Mucosa of rectum (tissue), 2 donors: ENCODE results near the gene OSBPL5.

Experiments used
- H3K27ac ChIP-seq, 2 donors: one replicate each; pipeline ENCODE4 v1.7.0; 2013; ENCODE audit warnings: inconsistent platforms in 2 of 2, low read depth in 2 of 2, low read length in 2 of 2
- H3K27me3 ChIP-seq, 2 donors: one replicate each; pipeline ENCODE4 v1.7.0; 2013; ENCODE audit warnings: low read length in 2 of 2; ENCODE audit not compliant: control insufficient read depth in 2 of 2, insufficient read depth in 2 of 2
- H3K36me3 ChIP-seq, 2 donors: one replicate each; pipeline ENCODE4 v1.7.0; 2013; ENCODE audit warnings: low read length in 2 of 2; ENCODE audit not compliant: control insufficient read depth in 2 of 2, insufficient read depth in 2 of 2
- H3K4me1 ChIP-seq, 2 donors: one replicate each; pipeline ENCODE4 v1.7.0; 2013; ENCODE audit warnings: low read length in 2 of 2, mild to moderate bottlenecking in 1 of 2; ENCODE audit not compliant: control insufficient read depth in 2 of 2, insufficient read depth in 2 of 2
- H3K4me3 ChIP-seq, 2 donors: one replicate each; pipeline ENCODE4 v1.7.0; 2013; ENCODE audit warnings: low read length in 2 of 2
- H3K9ac ChIP-seq, 2 donors: one replicate each; pipeline ENCODE4 v1.7.0; 2013; ENCODE audit warnings: low read length in 2 of 2, low read depth in 1 of 2, mild to moderate bottlenecking in 1 of 2
- H3K9me3 ChIP-seq, 2 donors: one replicate each; pipeline ENCODE4 v1.7.0; 2013; ENCODE audit warnings: low read length in 2 of 2; ENCODE audit not compliant: control insufficient read depth in 2 of 2
- donor health status: healthy.
- donor health status: Normal muscosa, but diverticular disease.

The OSBPL5 gene

DNA sequence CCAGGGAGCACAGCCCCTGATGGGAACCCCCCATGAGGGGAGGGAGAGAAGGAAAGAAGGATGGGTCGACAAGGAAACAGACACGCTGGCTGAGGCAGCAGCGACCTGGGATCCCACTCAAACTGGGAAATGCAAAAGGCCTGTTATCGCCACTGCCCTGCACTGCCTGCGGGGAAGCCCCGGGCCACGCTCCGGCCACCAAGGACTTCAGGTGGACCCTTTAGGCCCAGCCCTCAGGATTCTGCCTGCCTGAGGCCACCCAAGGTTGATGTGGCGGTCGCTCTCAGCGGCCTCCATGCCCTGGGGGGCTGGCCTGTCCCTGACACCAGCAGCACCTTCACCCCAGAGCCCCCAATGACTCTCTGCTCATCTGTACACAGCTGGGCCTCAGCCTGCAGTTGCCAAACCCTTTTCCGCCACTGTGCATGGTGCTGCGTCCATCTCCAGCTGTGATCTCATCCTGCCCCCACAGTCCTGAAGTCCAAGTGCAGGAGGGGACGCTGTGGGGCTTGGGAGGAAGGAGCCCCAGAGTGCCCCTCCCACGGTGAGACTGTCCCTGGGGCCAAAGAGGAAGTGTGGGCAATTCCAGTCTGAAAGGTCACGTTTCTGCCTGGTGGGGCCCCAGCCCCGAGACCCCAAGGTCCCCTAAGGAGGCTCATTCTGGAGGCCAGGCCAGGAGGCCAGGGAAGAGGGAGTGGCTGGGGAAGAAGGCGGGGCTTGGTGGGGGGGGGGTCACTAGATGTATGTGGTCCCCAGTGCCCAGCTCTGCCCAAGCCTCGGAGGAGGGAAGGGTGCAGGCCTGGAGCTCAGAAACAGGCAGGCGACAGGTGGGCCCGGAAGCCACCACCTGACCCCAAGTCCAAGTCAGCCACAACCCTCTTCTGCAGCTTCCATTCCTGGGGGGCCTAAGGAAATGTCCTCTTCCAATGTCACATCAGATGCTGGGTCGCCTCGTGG is 31.6 kb downstream of the OSBPL5 start:
- Histone ChIP-seq H3K27ac (no peak overlapping the region), H3K9me3 (no peaks in the 10 kb centered on the region), H3K9ac (no peak overlapping the region), H3K4me1 (peaks cover 3 to 4% of the 10 kb centered on the region in 2 donors), H3K27me3 (no peaks in the 10 kb centered on the region), H3K4me3 (no peak overlapping the region), H3K36me3 (no peaks in the 10 kb centered on the region)

DNA sequence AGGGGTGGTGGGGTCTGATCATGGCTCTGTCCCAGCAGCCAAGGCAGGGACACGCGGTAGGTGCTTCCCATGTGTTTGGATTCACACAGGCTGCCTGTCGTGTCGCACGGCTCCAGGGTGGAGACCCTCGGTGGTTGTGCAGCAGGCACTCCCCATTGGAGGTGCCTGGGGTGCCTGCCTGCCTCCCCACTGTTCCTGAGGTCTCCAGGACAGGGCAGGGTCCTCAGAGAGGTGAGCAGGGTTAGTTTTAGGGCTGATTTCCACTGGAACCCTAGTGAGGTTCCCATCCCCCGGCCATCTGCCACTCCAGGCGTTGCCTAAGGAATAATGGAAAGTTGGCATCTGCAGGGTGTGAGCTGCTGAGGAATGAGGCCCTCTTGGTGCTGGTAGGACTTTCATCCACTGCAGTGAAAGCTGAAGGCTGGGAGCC is 32.3 kb downstream of the OSBPL5 start:
- Histone ChIP-seq H3K36me3 (no peaks in the 10 kb centered on the region), H3K27ac (no peak overlapping the region), H3K27me3 (no peaks in the 10 kb centered on the region), H3K9ac (no peak overlapping the region), H3K4me3 (no peak overlapping the region), H3K9me3 (no peaks in the 10 kb centered on the region), H3K4me1 (peaks cover 2 to 3% of the 10 kb centered on the region in 2 donors)

DNA sequence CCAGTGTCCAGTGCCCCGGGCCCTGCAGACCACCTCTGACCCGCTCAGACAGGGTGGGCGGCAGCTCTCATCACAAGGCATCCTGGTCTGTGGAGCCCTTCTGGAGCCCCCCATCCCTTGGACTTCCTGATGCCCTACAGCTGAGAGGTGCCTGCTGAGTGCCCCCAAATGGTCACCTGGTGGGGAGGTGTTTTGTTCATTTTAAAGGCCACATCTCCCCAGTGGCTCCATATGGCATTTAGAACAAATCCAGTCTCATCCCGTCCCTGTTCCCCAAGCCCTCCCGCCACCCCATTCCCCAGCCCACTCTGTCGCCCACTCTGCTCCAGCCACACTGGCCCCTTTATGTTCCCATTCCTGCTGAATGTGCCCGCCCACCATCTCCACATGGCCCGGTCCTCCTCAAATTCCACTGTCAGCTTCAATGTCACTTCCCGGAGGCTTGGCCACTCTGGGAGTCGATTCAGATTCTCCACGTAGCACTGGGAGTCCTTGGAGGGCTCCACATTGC is 32.8 kb downstream of the OSBPL5 start:
- Histone ChIP-seq H3K4me3 (no peak overlapping the region), H3K4me1 (peaks cover 2 to 3% of the 10 kb centered on the region in 2 donors), H3K36me3 (no peaks in the 10 kb centered on the region), H3K27me3 (no peaks in the 10 kb centered on the region), H3K27ac (no peak overlapping the region), H3K9ac (no peak overlapping the region), H3K9me3 (no peaks in the 10 kb centered on the region)

DNA sequence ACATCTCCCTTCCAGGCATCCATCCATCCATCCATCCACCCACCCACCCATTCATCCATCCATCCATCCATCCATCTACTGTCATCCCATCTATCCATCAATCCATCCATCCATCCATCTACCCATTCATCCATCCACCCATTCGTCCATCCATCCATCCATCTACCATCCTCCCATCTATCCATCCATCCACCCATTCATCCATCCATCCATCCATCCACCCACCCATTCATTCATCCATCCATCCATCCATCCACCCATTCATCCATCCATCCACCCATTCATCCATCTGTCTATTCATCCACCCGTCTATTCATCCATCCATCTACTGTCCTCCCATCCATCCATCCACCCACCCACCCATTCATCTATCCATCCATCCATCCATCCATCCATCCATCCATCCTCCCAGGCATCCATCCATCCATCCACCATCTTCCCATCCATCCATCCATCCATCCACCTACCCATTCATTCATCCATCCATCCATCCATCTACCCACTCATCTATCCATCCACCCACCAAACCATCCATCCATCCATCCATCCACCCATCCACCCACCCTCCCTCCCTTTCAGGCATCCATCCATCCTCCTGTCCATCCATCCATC is 33.7 kb downstream of the OSBPL5 start:
- H3K27ac ChIP-seq, result no peak overlapping the region
- no peaks in the 10 kb centered on the region for H3K27me3 ChIP-seq
- peaks cover 9 to 11% of the 10 kb centered on the region in 2 donors for H3K4me1 ChIP-seq
- H3K9me3 ChIP-seq, result no peaks in the 10 kb centered on the region
- no peaks in the 10 kb centered on the region for H3K36me3 ChIP-seq
- no peak overlapping the region for H3K4me3 ChIP-seq
- no peak overlapping the region for H3K9ac ChIP-seq

DNA sequence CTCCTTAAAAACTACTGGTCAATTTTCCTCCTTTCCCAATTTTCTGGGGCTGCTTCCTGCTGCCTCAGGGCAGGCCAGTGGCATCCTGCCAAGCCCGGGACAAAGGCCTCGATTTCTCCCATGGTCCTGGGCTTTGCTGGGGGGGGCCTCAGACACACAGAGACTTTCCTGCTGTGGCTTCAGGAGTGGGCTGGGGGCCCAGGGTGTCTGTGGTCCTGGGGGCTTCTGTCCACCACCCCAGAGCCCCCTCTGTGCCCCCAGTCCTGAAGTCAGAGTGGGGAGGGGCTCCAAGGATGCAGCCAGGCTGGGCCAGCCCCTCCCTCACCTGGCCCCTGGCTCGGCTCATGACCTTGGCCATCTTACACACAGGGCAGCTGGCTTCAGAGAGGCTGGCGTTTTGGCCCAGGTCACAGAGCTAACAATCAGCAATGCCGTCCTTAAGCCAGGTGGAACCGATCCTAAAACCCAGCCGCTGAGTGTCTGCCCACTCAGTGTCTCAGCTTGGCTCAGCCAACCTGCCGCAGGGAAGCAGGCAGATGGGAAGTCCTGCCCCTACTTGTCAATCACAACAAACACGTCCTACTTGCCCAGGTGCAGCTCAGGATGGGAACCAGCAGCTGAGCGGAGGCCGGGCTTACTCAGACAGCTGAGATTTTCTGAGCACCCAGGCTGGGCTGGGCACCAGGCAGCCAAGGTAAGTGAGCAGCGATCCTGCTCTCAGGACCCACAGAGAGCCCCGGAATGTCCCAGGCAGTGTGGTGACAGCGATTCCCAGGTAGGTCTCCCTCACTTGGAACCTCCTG is 34.6 kb downstream of the OSBPL5 start:
- no peak overlapping the region for H3K27ac ChIP-seq

DNA sequence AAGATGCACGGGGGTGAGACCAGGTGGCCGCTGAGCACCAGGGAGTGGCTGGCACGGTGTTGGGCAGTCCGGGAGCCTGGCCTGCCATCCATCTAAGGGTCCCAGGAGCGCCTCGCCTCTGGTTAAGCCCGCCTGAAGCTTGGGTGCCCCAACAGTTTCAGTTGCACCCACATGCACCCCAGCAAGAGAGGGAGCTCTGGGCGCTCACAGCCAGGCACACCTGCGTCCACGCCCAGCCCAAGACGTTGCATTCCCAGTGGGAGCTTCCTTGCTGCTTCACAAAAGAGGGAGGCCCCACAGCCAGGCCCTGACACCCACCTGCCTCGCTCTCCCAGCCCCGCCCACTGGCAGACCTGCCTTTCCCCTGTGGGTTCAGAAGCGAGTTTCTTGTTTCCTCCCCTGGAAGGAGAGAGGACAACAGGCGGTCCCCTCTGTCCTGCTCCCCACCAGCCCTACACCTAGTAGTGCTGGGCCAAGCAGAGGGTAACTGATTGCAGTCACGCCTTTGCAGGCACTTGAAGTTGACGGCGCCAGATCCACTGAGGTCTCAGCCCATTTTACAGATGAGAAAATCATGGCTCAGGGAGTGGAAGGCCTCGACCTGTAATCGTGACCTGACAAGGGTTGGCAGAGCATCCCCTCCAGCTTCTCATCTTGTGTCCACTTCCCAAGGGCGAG is 35.4 kb downstream of the OSBPL5 start:
- Histone ChIP-seq H3K9me3 (no peaks in the 10 kb centered on the region), H3K27ac (no peak overlapping the region), H3K36me3 (peaks cover under 1 to 3% of the 10 kb centered on the region in 2 donors), H3K9ac (no peak overlapping the region), H3K4me3 (no peak overlapping the region), H3K27me3 (no peaks in the 10 kb centered on the region), H3K4me1 (peaks cover 12 to 17% of the 10 kb centered on the region in 2 donors)

More for the DNA sequence above, 34.6 kb downstream of the OSBPL5 start:
- Histone ChIP-seq H3K9me3 (no peaks in the 10 kb centered on the region), H3K27me3 (no peaks in the 10 kb centered on the region), H3K4me1 (peaks cover 10 to 17% of the 10 kb centered on the region in 2 donors), H3K9ac (no peak overlapping the region), H3K36me3 (no peaks in the 10 kb centered on the region), H3K4me3 (no peak overlapping the region)

DNA sequence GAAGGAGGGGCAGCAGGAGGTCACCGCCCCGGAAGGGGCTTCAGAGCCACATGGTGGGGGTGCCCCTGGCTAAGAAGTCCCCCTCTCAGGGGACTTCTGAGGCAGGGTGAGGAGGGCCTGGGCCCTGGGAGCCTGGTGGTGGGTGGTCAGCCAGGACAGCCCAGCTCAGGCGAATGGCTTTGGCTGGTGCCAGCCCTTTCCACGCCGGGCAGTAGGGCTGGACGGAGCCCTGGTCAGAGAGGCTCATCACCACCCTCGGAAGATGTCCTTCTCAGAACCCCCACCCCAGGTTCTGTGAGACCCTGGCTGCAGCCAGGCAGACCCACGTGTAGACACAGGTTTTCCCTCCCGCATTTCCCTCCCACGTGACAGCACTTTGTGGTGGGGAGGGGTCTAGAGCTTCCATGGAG is 35.9 kb downstream of the OSBPL5 start:
- Histone ChIP-seq H3K27me3 (no peaks in the 10 kb centered on the region), H3K4me3 (no peak overlapping the region), H3K4me1 (peaks cover 16 to 22% of the 10 kb centered on the region in 2 donors), H3K27ac (no peak overlapping the region), H3K9me3 (no peaks in the 10 kb centered on the region), H3K9ac (no peak overlapping the region), H3K36me3 (peaks cover 3% of the 10 kb centered on the region in 2 donors)

DNA sequence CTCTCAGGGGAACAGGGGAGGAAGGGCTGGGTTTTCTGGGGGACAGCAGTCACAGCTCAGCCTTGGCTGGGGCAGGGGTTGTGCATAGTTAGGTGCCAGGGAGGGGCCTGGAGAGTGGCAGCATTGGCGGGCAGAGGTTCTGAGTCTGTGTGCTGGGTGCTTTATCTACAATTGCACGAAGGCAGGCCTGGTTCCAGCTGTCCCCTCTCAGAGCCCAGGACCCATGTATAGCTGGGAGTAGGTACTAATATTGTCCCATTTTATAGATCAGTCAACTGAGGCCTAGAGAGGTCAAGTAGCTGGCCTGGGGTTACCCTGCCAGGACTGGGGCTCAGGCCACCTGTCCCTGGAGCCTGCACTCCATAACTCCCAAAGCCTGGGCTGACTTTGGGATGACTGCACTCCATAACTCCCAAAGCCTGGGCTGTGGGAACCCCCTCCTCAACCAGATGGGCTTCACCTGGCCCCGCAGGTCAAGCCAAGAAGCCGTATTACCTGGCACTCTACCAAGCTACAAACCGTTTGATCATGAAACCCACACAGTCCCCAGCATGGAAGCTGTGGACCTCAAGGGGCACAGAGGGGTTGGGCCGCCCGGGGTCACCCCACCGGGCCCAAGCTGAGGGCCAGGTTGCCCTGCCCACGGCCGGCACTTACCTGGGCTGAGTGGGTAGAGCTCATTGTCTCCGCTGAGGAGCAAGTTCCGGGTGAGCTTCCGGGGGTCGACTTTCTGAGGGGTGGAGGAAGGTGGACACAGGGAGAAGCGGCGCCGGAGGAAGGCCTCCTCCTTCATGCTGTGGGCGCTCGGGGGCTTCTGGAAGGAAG is 36.5 kb downstream of the OSBPL5 start:
- no peaks in the 10 kb centered on the region for H3K9me3 ChIP-seq
- H3K4me1 ChIP-seq, result peaks cover 23 to 28% of the 10 kb centered on the region in 2 donors
- no peak overlapping the region for H3K9ac ChIP-seq
- H3K27me3 ChIP-seq, result no peaks in the 10 kb centered on the region
- H3K27ac ChIP-seq, result no peak overlapping the region
- H3K4me3 ChIP-seq, result no peak overlapping the region
- peaks cover 3 to 6% of the 10 kb centered on the region in 2 donors for H3K36me3 ChIP-seq
